Testis (tissue), 3 donors: ENCODE results near the gene KCNIP3. TPM values are rescaled to one million over a fixed set of nuclear protein-coding genes. Genes with fewer than 3 reads are reported as not detected.
A peak's percentile ranks its signal among the peaks of the same experiment; 100 is the strongest.
"Not testable (repeated sequence)": the region's sequence is repeated elsewhere in the genome, so short reads cannot be mapped to it uniquely, and the experiment has no call there.

ENCODE experiments used
- DNase-seq: peaks from one replicate; pipeline ENCODE4 v3.0.0-alpha.2; 2019
- H3K27ac ChIP-seq, 2 donors: fragments of 200-600 bp; sonication (generic); one replicate each; pipeline ENCODE4 v1.5.1; 2019
- H3K27me3 ChIP-seq: fragments of 200-600 bp; sonication (generic); one replicate; pipeline ENCODE4 v1.5.1; 2019
- H3K36me3 ChIP-seq: fragments of 200-600 bp; sonication (generic); one replicate; pipeline ENCODE4 v1.5.1; 2017; ENCODE audit warnings: low read depth; ENCODE audit errors: missing control alignments
- H3K4me1 ChIP-seq: fragments of 200-600 bp; sonication (generic); one replicate; pipeline ENCODE4 v1.5.1; 2019
- H3K4me3 ChIP-seq, 2 donors: fragments of 200-600 bp; sonication (generic); one replicate each; pipeline ENCODE4 v1.5.1; 2017 to 2019
- H3K9me3 ChIP-seq: fragments of 200-600 bp; sonication (generic); one replicate; pipeline ENCODE4 v1.5.1; 2017
- CTCF ChIP-seq, 3 experiments: fragments of 450-650 bp in 2 of 3; fragments of 200-600 bp in 1 of 3; sonication (generic) in 1 of 3; IDR thresholded peaks; one replicate each; pipeline ENCODE4 v1.5.1; 2016 to 2019; ENCODE audit warnings: antibody characterized with exemption in 3 of 3, mild to moderate bottlenecking in 2 of 3, moderate library complexity in 1 of 3
- POLR2A ChIP-seq: fragments of 450-650 bp; IDR thresholded peaks from one replicate; pipeline ENCODE4 v1.6.1; 2017; ENCODE audit warnings: antibody characterized with exemption, mild to moderate bottlenecking, moderate library complexity
- WGBS, 2 donors: methylation state at CpG; one replicate each; pipeline ENCODE4 v1.1.5; 2018; 5-methylcytosine and 5-hydroxymethylcytosine counted together
- intact Hi-C: fragments of 100-400 bp; cut with DNase I; formaldehyde crosslinking; loops from one replicate; pipeline ENCODE4 v1.15.1; 2023; ENCODE audit warnings: low total_unique reads
- polyA plus RNA-seq: library from polyadenylated mRNA; stranded (reverse); fragments of 350-450 nt; fragmentation: Illumina TruSeq; extraction: RNeasy Lipid Tissue Mini Kit (QIAGEN cat#74804); gene quantifications from one replicate; pipeline ENCODE4 v1.2.3, GENCODE V29; 2014; ENCODE audit warnings: low read depth, low replicate concordance; ENCODE audit not compliant: insufficient read depth
- total RNA-seq, 2 donors: library from RNA; depleted of rRNA; stranded (reverse); fragments of >200 nt; gene quantifications; one replicate each; pipeline ENCODE4 v1.2.3, GENCODE V29; 2016

The KCNIP3 gene
- total and polyA plus RNA-seq, 3 donors from 2014 or later, result 23.9 to 69.1 (median 43.4) TPM

- intact Hi-C loops, result no loop called here
- H3K36me3 ChIP-seq, result no peaks in the 10 kb centered on the region
- peaks cover 28% of the 10 kb centered on the region for H3K4me1 ChIP-seq
- H3K27me3 ChIP-seq, result no peaks in the 10 kb centered on the region
- TF ChIP-seq POLR2A (no peak), CTCF (IDR thresholded peaks at IDR 0.05) (no peak)
- H3K9me3 ChIP-seq, result no peaks in the 10 kb centered on the region
- H3K4me3 ChIP-seq, result no peak overlapping the region
- WGBS, 2 donors, result 64 to 70% methylated on average over 6 of the region's 6 CpGs
- DNase-seq, result no peak
- H3K27ac ChIP-seq, result no peak overlapping the region
Measured at GRCh38 chr2:95392320-95392719, 95.2 kb downstream of the KCNIP3 start.

- Histone ChIP-seq H3K4me1 (peaks cover 28% of the 10 kb centered on the region), H3K36me3 (no peaks in the 10 kb centered on the region), H3K27me3 (no peaks in the 10 kb centered on the region), H3K4me3 (no peak overlapping the region), H3K9me3 (no peaks in the 10 kb centered on the region), H3K27ac (no peak overlapping the region)
- 88 to 90% methylated on average over 8 of the region's 8 CpGs for WGBS, 2 donors
- TF ChIP-seq POLR2A (no peak), CTCF (IDR thresholded peaks at IDR 0.05) (peak in 1 of 3 experiments; percentile 10)
- intact Hi-C loops, result no loop called here
- DNase-seq, result no peak
Measured at GRCh38 chr2:95392730-95393455, 95.7 kb downstream of the KCNIP3 start.

- Histone ChIP-seq H3K27me3 (no peaks in the 10 kb centered on the region), H3K9me3 (no peaks in the 10 kb centered on the region), H3K36me3 (no peaks in the 10 kb centered on the region), H3K4me3 (no peak overlapping the region), H3K4me1 (peaks cover 26% of the 10 kb centered on the region), H3K27ac (no peak overlapping the region)
- intact Hi-C loops, result no loop called here
- TF ChIP-seq POLR2A (no peak), CTCF (IDR thresholded peaks at IDR 0.05) (no peak)
- 94 to 99% methylated on average over 6 of the region's 6 CpGs for WGBS, 2 donors
- DNase-seq, result no peak
Measured at GRCh38 chr2:95393901-95394300, 96.8 kb downstream of the KCNIP3 start.

- Histone ChIP-seq H3K27ac (no peak overlapping the region), H3K9me3 (no peaks in the 10 kb centered on the region), H3K36me3 (no peaks in the 10 kb centered on the region), H3K27me3 (no peaks in the 10 kb centered on the region), H3K4me1 (peaks cover 16% of the 10 kb centered on the region), H3K4me3 (no peak overlapping the region)
- intact Hi-C loops, result no loop called here
- WGBS, 2 donors, result 94 to 96% methylated on average over 7 of the region's 7 CpGs
- TF ChIP-seq CTCF (IDR thresholded peaks at IDR 0.05) (no peak), POLR2A (no peak)
- no peak for DNase-seq
Measured at GRCh38 chr2:95399061-95399460, 101.9 kb downstream of the KCNIP3 start.

- H3K9me3 ChIP-seq, result no peaks in the 10 kb centered on the region
- H3K4me1 ChIP-seq, result peaks cover 16% of the 10 kb centered on the region
- DNase-seq, result no peak
- H3K4me3 ChIP-seq, result peak overlapping the region in 1 of 2 donors; percentile 84
- no peaks in the 10 kb centered on the region for H3K36me3 ChIP-seq
- intact Hi-C loops, result loop anchor here (5.0 kb wide), 1 partner anchor 59 kb away; no protein-coding TSS in a partner anchor
- no peaks in the 10 kb centered on the region for H3K27me3 ChIP-seq
- TF ChIP-seq CTCF (IDR thresholded peaks at IDR 0.05) (no peak), POLR2A (no peak)
- WGBS, 2 donors, result 47 to 48% methylated on average over 9 of the region's 9 CpGs
- no peak overlapping the region for H3K27ac ChIP-seq
Measured at GRCh38 chr2:95401480-95401879, 104.3 kb downstream of the KCNIP3 start.

GRCh38 chr2:95402004-95402369 lies 104.8 kb downstream of the KCNIP3 start:
- H3K36me3 ChIP-seq, H3K27me3 ChIP-seq, DNase-seq, H3K9me3 ChIP-seq: not testable (repeated sequence)
- Histone ChIP-seq H3K4me3 (peak overlapping the region; percentile 84 to 86), H3K27ac (peak overlapping the region; percentile 80 to 89), H3K4me1 (peaks cover 16% of the 10 kb centered on the region)
- WGBS, 2 donors, result 0 to 1% methylated on average over 1 to 10 of the region's 10 CpGs
- intact Hi-C loops, result loop anchor here (5.0 kb wide), 1 partner anchor 60 kb away; no protein-coding TSS in a partner anchor
